A673 (cell line): ENCODE results near the gene CAMK2G.

Source experiments
- EZH2 ChIP-seq: fragments of 200-600 bp; sonication (generic); IDR thresholded peaks from 2 replicates; pipeline ENCODE4 v1.6.1; 2017; ENCODE audit warnings: borderline replicate concordance, low read depth, mild to moderate bottlenecking, mixed read lengths, antibody characterized with exemption, low read length; ENCODE audit not compliant: poor library complexity, severe bottlenecking
- TF ChIP-seq, protein P1 (sequence below): fragments of 300-800, 200-600 bp; sonication (generic); conservative IDR thresholded peaks from 2 replicates; pipeline ENCODE4 v1.5.1; 2017; ENCODE audit warnings: low read depth, mild to moderate bottlenecking, antibody characterized with exemption, low read length, moderate library complexity, mixed read lengths

DNA sequence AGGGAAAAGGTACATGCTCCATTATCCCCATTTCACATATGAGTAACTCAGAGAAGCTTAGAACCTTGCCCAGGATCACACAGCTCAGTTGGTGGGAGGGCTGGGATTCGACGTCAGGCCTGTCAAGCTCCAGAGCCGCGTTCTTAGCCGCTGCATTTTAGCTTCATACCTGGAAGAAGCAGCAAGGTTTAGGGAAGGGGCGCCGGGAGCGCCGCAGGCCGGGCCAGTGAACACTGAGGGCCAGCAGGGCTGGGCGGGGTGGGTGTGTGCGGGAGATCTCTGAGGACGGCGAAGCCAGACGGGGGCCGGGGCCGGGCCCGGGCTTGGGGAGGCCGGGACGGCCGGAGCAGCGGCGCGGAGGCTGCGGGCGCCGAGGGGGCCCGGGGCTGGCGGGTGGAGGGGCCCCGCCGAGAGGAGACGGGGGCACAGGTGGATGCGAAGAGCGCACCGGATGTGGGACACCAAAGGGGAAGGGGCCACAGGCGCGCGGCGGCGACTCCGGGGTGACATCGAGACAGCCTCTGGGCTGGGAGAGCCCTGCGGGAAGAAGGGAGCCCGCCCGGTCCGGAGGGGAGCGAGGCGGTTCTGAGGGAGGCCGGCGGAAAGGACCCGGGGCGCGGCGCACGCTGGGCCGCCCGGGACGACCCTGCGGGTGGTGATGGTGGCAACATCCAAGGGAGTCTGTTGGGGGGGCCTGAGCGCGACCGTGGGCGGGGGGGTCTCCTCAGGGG is 63.5 kb downstream of the CAMK2G start:
- TF ChIP-seq, protein P1, sequence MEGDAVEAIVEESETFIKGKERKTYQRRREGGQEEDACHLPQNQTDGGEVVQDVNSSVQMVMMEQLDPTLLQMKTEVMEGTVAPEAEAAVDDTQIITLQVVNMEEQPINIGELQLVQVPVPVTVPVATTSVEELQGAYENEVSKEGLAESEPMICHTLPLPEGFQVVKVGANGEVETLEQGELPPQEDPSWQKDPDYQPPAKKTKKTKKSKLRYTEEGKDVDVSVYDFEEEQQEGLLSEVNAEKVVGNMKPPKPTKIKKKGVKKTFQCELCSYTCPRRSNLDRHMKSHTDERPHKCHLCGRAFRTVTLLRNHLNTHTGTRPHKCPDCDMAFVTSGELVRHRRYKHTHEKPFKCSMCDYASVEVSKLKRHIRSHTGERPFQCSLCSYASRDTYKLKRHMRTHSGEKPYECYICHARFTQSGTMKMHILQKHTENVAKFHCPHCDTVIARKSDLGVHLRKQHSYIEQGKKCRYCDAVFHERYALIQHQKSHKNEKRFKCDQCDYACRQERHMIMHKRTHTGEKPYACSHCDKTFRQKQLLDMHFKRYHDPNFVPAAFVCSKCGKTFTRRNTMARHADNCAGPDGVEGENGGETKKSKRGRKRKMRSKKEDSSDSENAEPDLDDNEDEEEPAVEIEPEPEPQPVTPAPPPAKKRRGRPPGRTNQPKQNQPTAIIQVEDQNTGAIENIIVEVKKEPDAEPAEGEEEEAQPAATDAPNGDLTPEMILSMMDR, result no peak
- no peak for TF ChIP-seq EZH2
